T1000 (cell line): ENCODE measurements around the gene AOX1.
A peak's percentile ranks its signal among the peaks of the same experiment; 100 is the strongest.
"Not testable (repeated sequence)": the region's sequence is repeated elsewhere in the genome, so short reads cannot be mapped to it uniquely, and the experiment has no call there.

ENCODE experiments used
- DNase-seq: peaks from one replicate; lab custom pipeline; 2025; ENCODE audit warnings: mixed read lengths; lab: John Stamatoyannopoulos, UW

The AOX1 gene

GRCh38 chr2:200627110-200627770 lies 41.4 kb downstream of the AOX1 start:
- DNase-seq, result no peak

GRCh38 chr2:200628461-200628860 lies 42.6 kb downstream of the AOX1 start:
- peak; percentile 24 for DNase-seq

- DNase-seq, result no peak
Observed at GRCh38 chr2:200631287-200631686, 45.5 kb downstream of the AOX1 start.

- DNase-seq, result no peak
Observed at GRCh38 chr2:200634231-200634964, 48.6 kb downstream of the AOX1 start.

GRCh38 chr2:200635251-200635650 lies 49.4 kb downstream of the AOX1 start:
- DNase-seq, result no peak

- no peak for DNase-seq
Observed at GRCh38 chr2:200637901-200638300, 52.1 kb downstream of the AOX1 start.

GRCh38 chr2:200640176-200640575 lies 54.4 kb downstream of the AOX1 start:
- no peak for DNase-seq

- no peak for DNase-seq
Observed at GRCh38 chr2:200640901-200641300, 55.1 kb downstream of the AOX1 start.

- DNase-seq, result not testable (repeated sequence)
Observed at GRCh38 chr2:200648518-200649281, 62.9 kb downstream of the AOX1 start.

- no peak for DNase-seq
Observed at GRCh38 chr2:200649724-200650123, 63.9 kb downstream of the AOX1 start.

GRCh38 chr2:200650195-200650594 lies 64.4 kb downstream of the AOX1 start:
- DNase-seq, result no peak

GRCh38 chr2:200652158-200652557 lies 66.3 kb downstream of the AOX1 start:
- DNase-seq, result no peak

GRCh38 chr2:200653021-200653420 lies 67.2 kb downstream of the AOX1 start:
- no peak for DNase-seq

GRCh38 chr2:200654823-200655222 lies 69.0 kb downstream of the AOX1 start:
- DNase-seq, result no peak

- no peak for DNase-seq
Observed at GRCh38 chr2:200655918-200656580, 70.2 kb downstream of the AOX1 start.

- DNase-seq, result no peak
Observed at GRCh38 chr2:200658278-200658864, 72.6 kb downstream of the AOX1 start.

- no peak for DNase-seq
Observed at GRCh38 chr2:200659410-200659809, 73.6 kb downstream of the AOX1 start.

- DNase-seq, result no peak
Observed at GRCh38 chr2:200661477-200661876, 75.7 kb downstream of the AOX1 start.

GRCh38 chr2:200662727-200663126 lies 76.9 kb downstream of the AOX1 start:
- DNase-seq, result peak; percentile 46

- DNase-seq, result no peak
Observed at GRCh38 chr2:200664770-200665494, 79.1 kb downstream of the AOX1 start.
